ENCODE results near the gene PACRG.

GRCh38 chr6:163175301-163175700 is 447.5 kb downstream of the PACRG start:
- TF ChIP-seq, protein P1, sequence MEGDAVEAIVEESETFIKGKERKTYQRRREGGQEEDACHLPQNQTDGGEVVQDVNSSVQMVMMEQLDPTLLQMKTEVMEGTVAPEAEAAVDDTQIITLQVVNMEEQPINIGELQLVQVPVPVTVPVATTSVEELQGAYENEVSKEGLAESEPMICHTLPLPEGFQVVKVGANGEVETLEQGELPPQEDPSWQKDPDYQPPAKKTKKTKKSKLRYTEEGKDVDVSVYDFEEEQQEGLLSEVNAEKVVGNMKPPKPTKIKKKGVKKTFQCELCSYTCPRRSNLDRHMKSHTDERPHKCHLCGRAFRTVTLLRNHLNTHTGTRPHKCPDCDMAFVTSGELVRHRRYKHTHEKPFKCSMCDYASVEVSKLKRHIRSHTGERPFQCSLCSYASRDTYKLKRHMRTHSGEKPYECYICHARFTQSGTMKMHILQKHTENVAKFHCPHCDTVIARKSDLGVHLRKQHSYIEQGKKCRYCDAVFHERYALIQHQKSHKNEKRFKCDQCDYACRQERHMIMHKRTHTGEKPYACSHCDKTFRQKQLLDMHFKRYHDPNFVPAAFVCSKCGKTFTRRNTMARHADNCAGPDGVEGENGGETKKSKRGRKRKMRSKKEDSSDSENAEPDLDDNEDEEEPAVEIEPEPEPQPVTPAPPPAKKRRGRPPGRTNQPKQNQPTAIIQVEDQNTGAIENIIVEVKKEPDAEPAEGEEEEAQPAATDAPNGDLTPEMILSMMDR (IDR thresholded peaks at IDR 0.05), result no peak
- TF ChIP-seq EP300 (IDR thresholded peaks at IDR 0.05), result no peak

All from ovary (tissue), 3 donors.